HG03460 (cell line): ENCODE data around the gene KDSR.

Source experiments
- ATAC-seq: cut with Tn5 transposase; IDR thresholded peaks from one replicate; pipeline ENCODE4 v1.9.1; 2021; ENCODE audit not compliant: unreplicated experiment

KDSR gene, protein sequence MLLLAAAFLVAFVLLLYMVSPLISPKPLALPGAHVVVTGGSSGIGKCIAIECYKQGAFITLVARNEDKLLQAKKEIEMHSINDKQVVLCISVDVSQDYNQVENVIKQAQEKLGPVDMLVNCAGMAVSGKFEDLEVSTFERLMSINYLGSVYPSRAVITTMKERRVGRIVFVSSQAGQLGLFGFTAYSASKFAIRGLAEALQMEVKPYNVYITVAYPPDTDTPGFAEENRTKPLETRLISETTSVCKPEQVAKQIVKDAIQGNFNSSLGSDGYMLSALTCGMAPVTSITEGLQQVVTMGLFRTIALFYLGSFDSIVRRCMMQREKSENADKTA

DNA sequence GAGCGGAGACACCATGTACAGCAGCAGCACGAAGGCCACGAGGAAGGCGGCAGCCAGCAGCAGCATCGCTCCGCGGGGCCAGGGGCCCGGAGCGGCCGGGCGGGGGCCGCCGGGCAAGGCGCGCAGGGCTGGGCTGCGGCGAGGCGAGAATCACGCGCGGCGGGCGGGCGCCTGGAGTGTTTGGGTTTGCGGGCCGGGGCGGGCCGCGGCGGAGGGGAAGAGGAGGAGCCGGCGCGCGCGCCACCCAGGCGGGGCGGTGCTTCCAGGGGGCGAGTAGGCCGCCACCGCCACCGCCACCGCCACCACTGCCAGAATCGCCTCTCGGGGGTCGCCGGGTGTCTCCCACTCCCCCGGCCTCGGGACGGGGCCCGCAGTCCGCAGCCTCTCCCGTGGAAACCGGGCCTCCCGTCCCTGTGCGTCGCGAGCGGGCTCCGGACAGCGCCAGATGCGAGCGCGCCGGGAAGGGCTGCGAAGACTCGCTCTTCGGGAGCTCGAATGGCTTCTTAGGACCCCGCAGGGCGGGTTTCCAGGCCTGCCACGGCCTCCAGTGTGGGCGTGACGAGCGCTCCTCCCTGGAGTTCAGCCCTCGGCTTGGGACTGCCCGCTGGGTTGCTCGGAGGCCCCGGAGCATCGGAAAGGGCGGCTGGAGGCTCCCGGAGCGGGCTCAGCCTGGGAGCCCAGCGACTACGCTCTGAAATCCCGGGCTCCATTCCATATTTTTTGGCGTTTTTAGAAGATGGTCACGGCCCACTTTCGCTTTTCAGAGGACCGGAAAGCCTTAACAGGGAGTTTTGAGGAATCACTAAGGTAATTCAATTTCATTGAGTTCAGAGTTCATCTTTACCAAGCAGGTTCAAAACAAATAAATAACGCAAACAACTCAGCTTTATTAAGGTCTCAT is at the start of gene KDSR:
Gene KDSR, minus strand, starts transcription at position 154 of the 901 bp plus-strand sequence. Its CDS starts 88 bp downstream, at position 66.
- ATAC-seq: peak; percentile 85

- ATAC-seq: no peak
Observed at GRCh38 chr18:63412953-63413352, 45.9 kb upstream of the KDSR start.

DNA sequence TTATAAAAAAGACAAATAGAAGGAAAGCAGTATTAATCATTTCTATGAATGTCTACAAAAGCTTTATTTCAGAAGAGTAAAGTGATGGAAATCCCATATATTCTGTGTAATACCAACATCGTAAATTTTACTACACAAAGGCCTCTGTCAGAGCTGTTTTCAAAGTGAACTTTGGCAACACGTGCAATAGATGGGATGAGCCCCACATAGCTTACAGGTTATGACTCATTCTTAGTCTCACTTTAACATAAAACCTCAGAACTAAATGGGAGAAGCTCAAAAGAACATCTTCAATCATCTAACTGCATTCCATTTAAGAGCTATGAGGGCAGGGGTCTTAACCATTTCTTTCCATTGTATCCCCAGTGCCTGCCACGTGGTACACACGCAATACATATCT is 43.8 kb upstream of the KDSR start:
- no peak for ATAC-seq

GRCh38 chr18:63409301-63409700 is 42.3 kb upstream of the KDSR start:
- no peak for ATAC-seq

- no peak for ATAC-seq
Observed at GRCh38 chr18:63407734-63408133, 40.7 kb upstream of the KDSR start.

DNA sequence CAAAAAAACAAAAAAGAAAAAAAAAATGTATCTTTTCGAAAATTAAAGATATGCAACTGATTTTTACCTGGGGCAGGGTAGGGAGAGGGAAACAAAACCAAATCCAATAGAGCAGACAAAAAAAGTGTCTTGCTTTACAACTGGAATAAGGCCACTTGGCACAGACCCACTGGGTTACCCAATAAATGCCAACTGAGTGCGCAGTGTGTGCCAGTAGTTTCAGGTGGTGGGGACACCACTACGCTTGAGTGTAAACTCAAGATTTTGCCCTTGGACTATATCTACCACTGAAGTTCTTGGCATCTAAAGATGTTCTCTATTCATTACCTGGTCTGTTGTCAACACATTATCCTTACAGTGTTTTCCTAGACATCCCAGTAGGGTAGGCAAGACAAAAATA is 39.0 kb upstream of the KDSR start:
- ATAC-seq: no peak

DNA sequence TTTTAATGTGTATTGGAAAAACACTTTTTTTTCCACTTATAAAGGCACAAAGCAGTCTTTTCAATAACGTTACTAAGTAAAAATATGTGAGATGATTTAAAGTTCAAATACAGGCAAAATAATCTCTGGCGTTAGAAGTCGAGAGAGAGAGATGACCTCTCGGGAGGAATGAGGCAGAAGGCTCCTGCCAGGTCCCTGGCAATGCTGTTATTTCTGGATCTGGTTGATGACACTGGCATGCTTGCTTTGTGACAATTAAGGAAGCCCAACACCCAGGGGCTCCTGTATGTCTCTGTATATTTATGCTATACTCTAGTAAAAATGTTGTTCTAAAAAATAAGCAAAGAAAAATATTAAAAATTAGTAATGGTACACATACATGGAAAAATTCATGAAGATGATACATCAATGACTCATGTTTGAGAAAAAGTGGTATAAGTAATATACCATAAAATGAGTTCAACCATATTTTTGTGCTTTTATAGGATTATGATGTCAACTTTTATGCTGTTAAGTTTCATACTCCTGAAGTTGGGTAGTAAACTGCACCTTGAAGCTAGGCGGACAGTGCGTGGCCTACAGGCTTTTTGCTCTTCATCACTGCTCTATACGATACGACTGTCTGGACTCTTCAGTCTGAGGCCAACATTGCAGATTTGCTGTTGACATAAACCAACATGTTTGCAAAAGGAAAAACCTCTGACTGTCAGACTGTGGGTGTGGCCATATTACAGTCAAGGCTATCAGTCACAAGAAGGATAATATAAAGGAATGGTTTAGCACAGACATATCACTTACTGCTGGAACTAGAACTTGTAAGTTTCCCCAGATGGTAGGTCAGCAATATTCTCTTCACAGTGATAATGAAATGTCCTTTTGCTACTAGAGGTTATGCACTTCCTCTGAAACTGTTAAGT is 35.5 kb upstream of the KDSR start:
- no peak for ATAC-seq

GRCh38 chr18:63399300-63399699 is 32.3 kb upstream of the KDSR start:
- no peak for ATAC-seq

DNA sequence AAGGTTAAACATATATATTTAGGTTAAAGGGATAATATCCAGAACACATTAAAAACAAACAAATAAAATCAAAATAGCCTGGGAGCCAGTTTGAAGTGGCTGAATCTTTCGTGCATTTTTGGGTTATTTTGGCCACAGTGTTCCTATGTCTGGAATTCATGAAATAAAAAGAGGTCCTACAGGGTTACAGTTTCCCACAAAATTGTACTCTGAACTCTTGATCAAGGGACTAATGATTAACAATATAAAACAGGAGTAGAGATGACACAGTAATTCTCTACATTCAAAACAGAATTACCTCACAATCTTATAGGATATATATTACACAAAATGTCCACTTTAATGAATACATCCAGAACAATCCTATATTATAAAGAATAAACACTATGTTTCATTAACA is 30.3 kb upstream of the KDSR start:
- no peak for ATAC-seq

DNA sequence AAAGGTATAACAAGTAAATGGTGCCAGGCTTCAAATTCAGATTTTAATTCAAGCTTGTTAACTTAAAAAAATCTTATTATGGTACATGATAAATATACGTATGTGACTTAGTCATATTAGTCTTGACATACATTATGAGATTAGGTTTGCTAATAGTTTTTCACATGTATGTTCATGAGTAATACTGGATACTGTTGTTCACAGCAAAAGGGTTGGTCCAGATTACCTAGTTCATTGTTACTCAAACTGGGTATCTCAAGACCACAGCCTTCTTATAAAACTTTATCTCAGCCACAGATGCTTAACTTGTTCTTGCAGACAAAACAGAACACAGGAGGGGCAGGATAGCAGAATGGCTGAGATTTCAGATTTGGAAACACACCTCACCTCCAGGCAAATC is 28.5 kb upstream of the KDSR start:
- no peak for ATAC-seq

DNA sequence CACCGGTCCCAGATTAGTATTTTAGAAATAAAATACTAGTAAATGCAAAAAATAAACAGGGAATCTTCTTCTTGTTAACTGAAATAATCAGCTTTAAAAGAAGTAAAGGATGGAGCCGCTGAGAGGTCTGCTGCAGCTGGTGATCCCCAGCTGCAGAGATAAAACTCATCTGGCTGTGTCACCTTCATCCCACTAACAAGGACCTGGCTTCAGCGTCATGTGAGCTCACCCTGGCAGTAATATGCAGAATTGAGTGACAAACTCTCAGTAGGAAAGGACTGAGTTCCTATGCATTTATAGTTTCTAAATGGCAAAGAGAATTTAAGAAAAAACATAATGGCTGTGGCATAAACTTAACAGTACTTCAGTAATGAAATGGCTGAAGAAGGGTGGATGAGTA is 27.9 kb upstream of the KDSR start:
- ATAC-seq: no peak

DNA sequence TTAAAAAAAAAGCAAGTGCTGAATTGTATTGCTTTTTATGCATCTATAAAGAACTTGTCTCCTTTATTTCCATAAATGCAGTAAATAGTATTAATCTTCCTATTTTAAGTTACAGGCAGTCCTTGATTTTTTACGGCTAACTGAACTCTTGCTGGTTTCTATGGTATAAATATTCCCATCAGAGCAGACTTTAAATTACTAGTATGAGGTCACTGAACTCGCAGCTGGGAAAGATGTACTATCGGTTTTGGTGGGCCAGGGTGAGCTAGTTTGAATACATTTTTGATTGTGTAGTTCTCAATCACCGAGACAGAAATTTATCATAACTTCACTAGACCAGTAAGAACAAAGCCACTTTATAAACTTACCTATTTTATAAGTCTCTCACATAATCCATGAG is 20.9 kb upstream of the KDSR start:
- no peak for ATAC-seq

- ATAC-seq: no peak
Observed at GRCh38 chr18:63382843-63383242, 15.8 kb upstream of the KDSR start.

- ATAC-seq: no peak
Observed at GRCh38 chr18:63379639-63379962, 12.6 kb upstream of the KDSR start.

DNA sequence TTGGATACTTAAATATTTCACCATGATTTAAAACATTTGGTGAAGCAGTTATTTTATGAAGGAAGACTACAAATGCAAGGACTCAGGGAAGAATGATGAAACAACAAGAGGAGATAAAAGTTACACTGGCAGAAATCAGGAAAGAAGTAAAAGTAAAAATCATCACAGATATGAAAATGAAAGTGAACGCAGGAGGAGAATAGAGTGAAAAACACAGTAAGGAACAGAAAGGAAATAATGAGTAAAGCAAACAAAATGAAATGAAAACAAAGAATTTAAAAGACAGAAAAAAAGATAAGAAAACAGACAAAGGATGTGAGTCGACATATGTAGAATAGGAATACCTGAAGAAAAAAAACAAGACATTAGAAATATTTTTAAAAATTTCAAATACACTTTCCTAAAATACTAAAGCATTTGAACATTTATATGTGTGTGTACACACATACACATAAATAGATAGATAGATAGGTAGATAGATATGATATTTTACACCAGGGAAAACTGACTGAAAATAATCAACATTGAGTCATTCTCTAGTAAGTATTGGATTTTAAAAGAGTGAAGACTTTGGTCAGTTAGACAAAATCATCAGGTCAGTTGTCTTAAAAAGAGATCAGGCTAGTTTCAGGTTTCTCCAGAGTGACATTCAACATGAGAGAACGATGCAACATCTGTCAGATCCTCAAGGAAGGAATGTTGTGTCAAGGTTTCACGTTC is 12.1 kb upstream of the KDSR start:
- no peak for ATAC-seq

GRCh38 chr18:63377275-63377980 is 10.4 kb upstream of the KDSR start:
- no peak for ATAC-seq

GRCh38 chr18:63376538-63376937 is 9.5 kb upstream of the KDSR start:
- ATAC-seq: no peak

GRCh38 chr18:63374540-63374939 is 7.5 kb upstream of the KDSR start:
- ATAC-seq: no peak

DNA sequence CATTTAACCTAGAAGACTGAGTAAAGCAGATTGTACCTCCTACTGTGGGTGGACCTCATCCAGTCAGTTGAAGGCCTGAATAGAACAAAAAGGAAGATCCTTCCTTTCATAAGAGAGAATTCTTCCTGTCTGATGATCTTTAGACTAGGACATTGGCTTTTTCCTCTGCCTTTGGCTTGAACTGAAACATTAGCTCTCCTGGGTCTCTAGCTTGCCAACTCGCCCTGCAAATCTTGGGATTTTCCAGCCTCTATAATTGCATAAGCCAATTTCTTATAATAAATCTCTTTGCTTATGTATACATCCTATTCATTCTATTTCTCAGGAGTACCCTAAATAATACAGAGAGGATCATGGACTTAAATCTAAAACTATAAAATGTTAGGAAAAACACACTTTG is 6.2 kb upstream of the KDSR start:
- ATAC-seq: no peak

GRCh38 chr18:63368611-63369010 is 1.6 kb upstream of the KDSR start:
- no peak for ATAC-seq
